Effector CD4-positive, alpha-beta T cell (primary cell): Measurements from ENCODE around the gene MYO6.

Experiments used
- DNase-seq: peaks from one replicate; pipeline ENCODE4 v3.0.0-alpha.2; 2020

Gene MYO6

DNA sequence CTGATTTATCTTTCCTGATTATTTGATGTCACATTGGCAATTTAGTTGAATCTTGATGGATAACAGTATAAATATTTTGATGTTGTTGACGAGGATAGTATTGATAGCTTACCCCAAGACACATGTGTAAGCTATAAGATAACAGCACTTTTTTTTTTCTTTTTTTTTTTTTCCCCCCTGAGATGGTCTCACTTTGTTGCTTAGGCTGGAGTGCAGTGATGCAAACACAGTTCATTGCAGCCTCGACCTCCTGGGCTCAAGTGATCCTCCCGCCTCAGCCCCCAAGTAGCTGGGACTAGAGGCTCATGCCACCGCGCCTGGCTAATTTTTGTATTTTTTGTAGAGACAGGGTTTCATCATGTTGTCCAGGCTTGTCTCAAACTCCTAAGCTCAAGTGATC lies 21.8 kb downstream of the MYO6 start:
- DNase-seq: no peak

DNA sequence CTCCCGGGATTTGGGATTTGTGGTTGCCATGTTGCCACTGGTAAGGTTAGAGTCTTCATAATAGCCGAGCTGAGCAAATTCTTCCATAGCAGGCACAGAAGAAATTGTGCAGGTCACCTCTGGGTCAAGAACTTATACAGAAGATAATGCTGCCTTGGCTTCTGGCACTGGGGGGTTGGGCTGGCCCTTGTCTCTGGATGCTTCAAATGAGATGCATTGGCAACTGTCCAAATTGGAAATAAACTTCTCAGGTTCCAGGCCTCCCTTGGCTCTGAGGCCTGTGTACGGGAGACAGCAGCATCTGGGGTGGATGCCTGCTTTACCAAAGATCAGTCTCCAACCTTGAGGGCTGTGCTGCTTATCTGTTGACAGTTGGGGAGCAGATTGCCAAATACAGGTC lies 26.2 kb downstream of the MYO6 start:
- DNase-seq: no peak

DNA sequence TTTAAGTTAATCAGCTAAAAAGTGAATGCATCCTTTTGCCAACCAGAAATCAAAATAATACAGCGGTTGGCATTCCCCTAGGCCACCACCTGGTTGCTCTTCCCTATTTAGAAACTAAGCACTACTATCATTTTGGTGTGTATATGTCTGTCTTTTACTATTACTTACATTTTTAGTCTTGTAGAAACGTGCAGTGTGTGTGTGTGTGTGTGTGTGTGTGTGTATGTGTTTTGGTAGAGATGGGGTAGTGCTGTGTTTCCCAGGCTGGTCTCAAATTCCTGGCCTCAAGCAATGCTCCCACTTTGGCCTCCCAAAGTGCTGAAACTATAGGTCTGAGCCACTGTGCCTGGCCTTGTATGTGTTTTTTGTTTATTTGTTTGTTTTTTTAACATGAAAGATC lies 27.4 kb downstream of the MYO6 start:
- DNase-seq: no peak

DNA sequence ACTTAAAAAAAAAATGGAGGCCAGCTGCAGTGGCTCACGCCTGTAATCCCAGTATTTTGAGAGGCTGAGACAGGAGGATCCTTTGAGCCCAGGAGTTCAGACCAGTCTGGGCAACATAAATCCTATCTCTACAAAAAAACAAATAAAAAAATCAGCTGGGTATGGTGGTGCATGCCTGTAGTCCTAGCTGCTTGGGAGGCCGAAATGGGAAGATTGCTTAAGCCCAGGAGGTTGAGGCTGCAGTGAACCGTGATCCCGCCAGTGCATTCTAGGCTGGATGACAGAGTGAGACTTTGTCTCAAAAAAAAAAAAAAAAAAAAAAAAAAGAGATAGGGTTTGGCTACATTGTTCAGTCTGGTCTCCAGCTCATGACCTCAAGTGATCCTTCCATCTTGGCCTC lies 29.7 kb downstream of the MYO6 start:
- DNase-seq: no peak

DNA sequence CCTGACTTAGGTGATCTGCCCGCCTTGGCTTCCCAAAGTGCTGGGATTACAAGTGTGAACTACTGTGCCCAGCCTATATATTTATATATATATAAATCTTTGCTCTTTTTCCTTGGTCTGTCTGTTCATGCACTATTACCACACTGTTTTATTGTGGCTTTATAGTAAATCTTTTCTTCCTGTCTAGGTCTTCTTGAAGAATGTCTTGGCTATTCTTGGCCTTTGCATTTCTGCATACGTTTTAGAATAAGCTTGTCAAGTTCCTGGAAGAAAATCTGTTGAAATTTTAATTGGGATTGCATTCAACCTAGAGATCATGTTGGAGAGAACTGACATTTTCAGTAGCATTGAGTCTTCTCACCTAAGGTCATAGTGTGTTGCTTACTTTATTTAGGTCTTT lies 37.1 kb downstream of the MYO6 start:
- no peak for DNase-seq

DNA sequence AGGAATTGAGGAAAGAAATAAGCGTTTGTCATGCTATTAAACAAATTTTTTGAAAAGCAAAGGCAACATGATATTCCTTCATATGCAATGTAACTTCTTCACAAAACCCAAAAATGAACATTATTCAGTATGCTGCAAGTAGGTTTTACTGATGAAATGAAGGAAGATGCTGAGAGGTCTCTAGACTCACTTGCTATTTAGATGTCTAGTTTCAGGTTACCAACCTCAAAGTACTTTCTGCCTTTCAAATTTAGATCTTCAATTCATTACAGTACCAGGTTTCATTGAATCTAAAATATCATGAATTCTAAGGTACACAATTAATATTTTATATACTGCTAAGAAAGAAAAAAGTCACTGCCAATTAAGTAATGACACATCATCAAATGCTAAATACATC lies 39.9 kb downstream of the MYO6 start:
- no peak for DNase-seq

DNA sequence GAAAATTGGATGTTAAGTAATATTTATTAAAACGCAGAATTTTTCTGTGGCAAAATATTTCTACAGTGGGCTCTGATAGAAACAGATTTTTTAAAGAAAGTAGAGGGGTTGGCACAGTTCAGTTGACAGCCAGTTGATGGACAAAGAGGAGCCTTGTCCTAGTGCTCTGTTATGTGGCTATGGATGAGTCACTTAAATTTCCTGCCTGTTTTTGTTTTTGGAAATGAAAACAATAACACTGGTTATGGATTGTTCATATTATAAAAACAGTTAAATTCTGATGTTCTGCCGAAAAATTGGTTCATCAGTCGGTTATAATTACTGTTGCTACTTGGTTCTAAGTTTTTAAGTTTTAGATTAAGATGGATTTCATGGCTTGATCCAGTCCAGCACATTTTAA lies 42.8 kb downstream of the MYO6 start:
- no peak for DNase-seq

DNA sequence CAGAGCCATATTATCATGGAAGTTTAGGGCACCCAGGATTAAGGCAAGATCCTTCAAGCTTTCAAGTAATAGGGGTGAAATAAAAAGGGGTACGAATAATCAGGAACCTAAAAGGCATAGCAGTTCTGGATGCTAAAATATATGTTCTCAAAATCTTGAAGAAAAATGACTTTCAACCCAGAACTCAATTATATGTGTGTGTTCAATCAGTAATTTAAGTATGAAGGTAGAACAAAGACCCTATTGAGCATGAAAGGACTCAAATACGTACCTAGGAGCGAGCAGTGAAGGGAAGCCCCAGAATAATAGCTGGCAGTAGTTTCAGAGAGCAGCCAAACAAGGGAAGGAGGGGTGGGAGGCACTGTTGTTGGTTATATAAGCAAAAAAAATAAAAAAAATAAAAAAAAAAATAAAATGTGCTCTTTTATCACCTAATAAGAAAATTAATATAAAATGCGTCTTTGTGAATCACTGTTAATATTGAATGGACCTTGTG lies 45.4 kb downstream of the MYO6 start:
- no peak for DNase-seq

DNA sequence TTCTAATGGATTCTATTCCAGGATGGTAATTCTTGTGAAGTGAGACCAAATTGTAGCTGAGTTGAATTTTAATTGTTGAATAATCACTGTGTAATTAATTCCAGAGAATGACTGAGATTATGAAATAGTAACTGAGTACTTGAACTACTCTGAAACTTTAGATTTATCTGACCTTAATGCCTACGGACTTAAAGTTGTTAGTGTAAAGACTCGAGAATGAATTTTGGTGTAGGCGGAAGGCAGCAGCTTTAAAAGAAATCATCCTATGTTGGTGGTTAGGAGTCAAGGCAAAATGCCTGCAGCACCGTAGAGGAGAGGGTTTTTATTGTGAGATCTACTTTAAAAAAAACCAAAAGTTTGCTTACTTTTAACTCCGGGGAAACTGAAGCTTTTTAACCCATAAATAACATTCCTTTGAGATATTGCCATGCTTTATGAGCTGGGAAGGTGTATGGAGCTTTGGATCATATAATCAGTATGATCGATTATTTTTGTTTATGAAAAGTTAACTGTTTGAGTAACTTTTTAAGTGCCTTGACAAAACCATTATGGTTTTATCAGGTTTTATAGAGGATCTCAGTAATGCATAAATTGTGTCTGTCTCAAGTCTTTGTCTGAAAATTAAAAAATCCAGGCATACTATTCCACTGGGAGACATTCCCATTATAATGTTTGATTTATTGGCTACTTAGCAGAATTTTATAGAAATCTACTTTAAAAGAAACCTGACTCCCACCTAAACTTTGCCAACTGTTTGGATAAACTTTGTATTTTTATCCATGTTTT lies 46.1 kb downstream of the MYO6 start:
- DNase-seq: no peak

DNA sequence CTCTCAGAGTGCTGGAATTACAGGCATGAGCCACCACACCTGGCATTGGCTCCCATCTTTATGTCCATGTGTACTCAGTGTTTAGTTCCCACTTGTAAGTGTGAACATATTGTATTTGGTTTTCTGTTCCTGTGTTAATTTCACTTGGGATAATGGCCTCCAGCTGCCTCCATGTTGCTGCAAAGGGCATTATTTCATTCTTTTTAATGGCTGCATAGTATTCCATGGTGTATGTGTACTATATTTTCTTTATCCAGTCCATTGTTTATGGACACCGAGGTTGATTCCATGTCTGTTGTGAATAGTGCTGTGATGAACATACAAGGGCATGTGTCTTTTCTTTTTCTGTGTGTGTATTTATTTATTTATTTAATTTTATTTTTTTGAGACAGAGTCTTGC lies 47.7 kb downstream of the MYO6 start:
- DNase-seq: no peak

DNA sequence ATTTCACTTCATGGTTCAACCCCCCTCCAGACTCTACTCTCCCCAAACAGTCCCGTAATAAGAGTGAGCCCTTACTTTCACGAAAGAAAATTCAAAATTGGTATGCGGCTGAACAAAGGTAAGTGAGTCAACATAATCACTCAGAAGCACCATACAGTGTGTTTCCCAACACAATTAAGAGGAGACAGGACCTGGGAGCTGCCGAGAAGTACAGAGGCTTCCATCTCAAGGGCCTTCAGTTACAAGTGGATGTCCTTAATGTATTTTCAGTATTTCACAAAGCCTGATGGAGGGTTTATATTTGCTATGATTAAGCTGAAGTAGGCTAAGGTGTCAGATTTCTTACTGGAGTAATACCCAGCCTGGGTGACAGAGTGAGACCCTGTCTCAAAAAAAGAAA lies 51.1 kb downstream of the MYO6 start:
- no peak for DNase-seq

DNA sequence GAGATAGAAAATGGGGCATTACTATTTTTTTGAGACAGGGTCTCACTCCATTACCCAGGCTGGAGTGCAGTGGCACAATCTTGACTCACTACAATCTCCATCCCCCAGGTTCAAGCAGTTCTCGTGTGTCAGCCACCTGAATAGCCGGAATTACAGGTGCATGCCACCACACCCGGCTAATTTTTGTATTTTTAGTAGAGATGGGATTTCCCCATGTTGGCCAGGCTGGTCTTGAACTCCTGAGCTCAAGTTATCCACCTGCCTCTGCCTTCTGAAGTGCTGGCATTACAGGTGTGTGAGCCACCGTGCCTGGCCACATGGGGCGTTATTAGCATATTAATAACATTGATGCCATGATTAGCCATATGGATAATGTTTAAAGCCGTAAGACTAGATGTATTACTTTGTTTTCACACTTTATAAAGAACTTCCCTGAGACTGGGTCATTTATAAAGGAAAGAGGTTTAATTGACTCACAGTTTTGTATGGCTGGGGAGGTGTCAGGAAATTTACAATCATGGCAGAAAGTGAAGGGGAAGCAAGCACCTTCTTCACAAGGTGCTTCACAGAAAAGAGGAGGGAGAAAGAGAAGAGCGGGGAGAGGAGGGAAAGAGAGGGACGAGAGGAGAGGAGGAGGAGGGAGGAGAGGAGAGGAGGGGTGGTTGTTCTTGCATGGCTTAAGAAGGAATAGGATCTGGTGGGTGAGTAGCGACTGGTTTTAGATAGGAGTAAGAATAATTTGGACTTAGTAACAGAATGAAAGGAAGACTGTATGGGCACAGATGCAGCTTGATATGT lies 51.9 kb downstream of the MYO6 start:
- no peak for DNase-seq

DNA sequence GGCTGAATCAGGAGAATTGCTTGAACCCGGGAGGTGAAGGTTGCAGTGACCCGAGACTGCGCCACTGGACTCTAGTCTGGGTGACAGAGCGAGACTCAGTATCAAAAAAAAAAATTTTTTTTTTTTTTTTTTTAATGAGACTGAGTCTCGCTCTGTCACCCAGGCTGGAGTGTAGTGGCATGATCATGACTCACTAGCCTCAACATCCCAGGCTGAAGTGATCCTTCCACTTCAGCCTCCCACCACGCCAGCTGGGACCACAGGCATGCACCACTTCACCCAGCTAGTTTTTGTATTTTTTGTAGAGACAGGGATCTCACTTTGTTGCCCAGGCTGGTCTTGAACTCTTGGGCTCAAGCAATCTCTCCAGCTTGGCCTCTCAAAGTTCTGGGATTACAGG lies 53.3 kb downstream of the MYO6 start:
- no peak for DNase-seq

DNA sequence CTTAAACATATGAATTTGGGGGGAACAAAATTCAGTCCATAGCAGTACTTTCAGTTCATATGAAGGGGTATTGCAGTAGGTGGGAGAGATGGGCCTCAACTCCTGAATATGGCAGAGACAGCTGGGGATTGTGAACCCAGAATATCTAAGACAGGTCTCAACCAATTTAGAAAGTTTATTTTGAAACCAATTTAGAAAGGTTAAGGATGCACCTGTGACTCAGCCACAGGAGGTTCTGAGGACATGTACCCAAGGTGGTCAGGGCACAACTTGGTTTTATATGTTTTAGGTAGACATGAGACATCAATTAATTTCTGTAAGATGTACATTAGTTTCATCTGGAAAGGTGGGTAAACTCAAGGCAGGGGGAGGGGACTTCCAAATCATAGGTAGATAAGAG lies 59.5 kb downstream of the MYO6 start:
- no peak for DNase-seq

DNA sequence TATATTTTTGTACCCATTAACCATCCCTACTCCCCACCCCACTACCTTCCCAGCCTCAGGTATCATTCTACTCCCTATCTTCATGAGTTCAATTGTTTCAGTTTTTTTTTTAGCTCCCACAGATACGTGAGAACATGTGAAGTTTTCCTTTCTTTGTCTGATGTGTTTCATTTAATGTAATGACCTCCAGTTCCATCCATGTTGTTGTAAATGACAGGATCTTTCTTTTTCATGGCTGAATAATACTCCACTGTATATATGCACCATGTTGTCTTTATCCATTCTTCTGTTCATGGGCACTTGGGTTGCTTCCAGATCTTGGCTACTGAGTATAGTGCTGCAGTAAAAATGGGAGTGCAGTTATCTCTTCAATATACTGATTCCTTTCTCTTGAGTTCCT lies 63.5 kb downstream of the MYO6 start:
- no peak for DNase-seq

DNA sequence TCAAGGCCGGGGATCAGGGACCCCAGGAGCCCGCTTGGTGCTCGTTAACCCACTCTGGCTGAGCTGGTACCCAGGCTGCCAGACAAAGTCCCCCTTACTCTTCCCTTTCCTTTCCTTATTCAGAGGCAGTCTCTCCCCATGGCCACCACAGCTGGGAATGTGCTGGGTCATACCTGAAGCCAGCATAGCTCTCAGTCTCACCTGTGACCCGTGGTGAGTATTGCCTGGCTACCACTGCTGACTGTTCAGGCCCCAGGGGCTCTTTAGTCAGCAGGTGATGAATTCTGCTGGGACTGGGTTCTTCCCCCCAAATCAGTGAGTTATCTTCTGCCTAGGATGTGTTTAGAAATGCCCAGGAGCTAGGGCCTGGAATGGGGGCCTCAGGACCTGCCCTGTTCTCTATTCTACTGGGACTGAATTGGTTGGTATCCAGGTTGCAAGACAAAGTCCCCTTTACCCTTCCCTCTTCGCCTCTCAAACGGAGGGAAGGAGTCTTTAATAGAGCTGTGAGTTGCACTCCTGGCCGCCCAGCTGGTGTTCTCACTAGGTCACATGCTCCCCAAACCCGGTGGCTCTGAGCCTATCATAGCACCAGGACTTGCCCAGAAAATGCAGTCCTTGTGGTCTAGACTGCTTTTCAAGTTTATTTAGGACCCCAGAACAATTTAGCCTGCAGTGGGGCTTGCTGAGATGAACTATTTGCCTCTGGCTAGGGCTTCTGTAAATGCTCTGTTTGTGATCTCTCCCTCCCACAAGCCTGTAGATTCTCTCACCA lies 64.6 kb downstream of the MYO6 start:
- no peak for DNase-seq

DNA sequence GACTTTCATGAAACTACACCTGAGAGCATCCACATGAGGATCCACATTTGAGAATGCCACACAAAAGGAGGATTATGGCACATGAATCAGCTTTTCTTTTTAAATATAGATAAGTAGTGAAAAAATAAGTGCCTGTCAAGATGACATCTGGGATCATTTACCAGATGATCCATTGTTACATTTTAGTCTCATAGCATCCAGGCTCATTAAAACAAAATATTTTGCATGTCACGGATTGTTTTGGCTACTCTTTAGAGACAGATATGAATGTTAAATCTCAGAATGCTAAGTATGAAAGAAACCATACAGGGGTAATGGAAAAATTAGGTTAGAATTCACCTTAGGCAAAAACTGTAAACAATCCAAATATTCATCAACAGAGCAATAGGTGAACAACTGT lies 66.7 kb downstream of the MYO6 start:
- no peak for DNase-seq

DNA sequence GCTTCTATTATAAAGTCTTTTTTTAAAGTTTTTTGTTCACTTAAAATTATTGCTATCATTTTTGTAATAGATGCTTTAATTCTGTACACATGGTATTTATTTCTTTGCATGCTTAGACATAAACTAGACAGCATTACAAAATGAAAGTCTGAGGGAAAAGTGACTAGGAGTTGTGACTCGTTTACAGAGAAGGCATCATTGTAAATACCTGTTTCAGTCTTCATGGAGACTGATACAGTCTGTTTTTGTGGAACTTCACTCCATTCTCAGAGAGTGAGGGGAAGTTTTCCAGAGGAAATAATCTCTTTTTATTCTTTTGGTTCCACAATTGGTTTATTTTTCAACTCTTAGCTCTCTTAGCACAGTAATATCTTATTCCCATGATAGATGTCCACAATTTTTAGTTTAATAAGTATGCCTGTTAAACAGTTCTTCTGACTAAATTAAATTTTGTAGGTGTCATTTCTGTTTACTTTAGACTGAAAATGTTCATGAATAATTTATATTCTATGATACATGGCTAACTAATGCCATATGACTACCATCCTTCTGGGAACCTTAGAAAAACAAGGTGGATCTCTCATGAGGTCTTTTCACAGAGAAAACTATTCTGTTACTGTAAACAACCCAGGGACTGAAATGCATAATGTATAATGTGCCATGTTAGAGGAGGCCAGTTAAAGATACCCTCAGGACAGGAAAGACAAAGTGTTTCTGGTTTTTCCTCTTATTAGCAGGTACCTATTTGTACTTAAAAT lies 69.2 kb downstream of the MYO6 start:
- DNase-seq: no peak

DNA sequence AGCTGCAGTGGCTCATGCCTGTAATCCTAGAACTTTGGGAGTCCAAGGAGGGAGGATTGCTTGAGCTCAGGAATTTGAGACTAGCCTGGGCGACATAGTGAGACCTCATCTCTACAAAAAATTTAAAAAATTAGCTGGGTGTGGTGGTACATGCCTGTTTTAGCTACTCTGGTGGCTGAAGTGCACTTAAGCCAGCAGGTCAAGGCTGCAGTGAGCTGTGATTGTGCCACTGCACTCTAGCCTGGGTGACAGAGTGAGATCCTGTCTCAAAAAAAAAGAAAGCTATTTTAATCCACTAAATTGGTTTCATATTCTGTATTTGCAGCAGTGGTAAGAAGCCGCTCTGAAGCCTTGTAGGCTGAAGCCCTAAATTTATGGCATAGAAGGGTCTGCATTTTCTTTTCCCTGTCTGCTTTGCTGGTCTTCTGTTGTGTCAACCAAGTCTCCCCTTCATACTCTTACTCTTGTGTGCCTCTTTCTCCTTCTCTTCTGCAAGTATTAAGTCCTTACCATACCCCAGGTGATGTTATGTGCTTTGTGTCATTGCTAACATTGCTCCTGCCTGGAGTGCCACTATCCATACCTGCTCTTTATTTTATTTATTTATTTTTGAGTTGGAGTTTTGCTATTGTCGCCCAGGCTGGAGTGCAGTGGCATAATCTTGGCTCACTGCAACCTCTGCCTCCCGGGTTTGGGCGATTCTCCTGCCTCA lies 70.9 kb downstream of the MYO6 start:
- DNase-seq: no peak

DNA sequence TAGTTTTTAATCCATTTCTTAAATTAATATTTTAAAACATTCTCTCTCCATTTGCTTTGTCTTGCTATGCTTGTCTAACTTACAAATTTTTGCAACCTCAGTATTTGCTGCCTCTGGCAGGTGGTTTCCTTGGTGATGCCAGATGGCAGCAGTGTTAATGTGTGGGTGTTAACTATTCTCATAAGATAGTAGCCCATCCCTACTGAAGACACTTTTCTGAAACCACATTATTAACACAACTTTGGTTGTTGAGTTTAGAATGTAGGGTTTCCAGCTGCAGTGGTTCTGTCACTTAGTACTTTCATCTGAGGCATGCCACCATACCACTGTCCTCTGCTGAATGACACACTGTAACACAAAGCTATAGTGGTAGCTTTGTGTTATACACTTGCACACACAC lies 75.1 kb downstream of the MYO6 start:
- no peak for DNase-seq

DNA sequence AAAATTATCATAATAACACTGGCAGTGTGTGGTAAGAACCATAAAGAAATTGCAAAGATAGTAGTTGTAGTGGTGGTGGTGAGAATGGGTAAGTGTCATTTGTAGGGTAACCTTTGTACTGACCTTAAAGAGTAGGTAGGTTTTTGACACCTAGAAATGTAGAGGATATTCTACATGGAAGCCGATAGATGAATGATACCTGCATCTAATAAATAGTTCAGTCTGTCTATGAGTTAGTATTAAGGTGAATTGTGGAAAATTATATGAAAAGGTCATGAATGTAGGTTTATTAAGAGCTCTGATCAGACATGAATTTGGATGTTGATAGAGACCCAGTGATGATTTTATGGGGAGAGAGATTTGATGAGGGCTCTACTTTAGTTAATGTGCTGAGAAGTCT lies 78.1 kb downstream of the MYO6 start:
- DNase-seq: no peak
